HG02870 (cell line): ENCODE data around the gene ALX3.
"Not testable (repeated sequence)": the region's sequence is repeated elsewhere in the genome, so short reads cannot be mapped to it uniquely, and the experiment has no call there.

Experiments
- ATAC-seq: cut with Tn5 transposase; IDR thresholded peaks from one replicate; pipeline ENCODE4 v1.9.1; 2021; ENCODE audit warnings: mild to moderate bottlenecking, moderate library complexity; ENCODE audit not compliant: unreplicated experiment

The ALX3 gene

DNA sequence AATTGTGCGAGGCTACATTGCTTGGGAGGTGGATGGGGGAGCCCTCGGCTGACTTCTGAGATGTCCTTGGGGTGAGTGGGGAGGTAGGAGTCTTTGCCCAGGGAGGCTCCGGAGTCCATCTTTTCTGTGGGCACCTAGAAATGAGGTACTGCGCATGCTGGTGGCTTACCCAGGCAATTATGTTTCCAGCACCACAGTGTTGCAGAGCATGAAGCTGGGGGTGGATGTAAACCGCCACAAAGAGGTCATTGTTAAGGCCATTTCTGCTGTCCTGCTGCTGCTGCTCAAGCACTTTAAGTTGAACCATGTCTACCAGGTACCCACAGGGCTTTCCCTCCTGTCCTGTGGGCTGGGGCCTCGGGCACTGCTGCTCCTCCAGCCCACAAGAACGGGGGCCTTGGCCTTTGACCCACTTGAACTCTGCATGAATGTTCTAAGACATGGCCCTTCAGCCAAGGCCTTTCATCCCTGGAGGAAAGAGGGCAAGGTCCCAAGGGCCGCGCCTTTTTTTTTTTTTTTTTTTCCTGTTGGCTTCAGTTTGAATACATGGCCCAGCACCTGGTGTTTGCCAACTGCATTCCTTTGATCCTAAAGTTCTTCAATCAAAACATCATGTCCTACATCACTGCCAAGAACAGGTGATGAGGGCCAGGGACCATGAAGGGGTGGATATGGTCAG, 21.4 kb downstream of the ALX3 start:
- no peak for ATAC-seq

DNA sequence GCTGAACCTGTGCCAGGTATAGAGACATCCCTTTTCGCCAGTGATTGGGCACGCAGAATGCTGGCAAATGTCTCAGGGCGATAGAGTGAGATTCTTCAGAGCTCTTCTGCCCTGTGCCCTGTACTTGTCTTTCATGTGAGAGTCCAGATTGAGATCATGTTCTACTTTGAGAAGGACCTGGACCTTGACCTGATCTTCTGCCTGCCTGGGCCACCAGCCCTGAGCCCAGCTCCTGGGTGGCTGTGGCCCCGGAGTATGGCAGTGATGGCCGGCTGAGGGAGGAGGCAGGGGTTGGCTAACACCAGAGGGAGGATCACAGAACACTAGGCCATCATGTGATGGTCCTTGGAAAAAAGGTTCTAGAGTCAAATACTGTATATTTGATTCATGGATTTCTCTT, 22.2 kb downstream of the ALX3 start:
- ATAC-seq, result no peak

DNA sequence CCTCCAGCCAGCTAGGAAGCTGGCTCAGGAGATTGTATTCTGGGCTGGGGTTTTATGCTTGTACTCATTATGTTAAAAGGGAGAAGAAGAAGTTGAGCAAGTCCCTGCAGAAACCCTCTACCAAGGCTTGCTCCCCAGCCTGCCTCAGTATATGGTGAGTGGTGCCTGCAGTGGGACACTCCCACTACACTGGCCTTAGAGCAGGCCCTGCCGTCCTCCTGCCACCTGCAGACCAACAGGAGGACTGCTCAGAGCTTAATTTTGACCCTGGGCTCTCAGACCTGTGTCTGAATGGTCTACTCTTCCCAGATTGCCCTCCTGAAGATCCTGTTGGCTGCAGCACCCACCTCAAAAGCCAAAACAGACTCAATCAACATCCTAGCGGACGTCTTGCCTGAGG, 23.0 kb downstream of the ALX3 start:
- ATAC-seq, result no peak

DNA sequence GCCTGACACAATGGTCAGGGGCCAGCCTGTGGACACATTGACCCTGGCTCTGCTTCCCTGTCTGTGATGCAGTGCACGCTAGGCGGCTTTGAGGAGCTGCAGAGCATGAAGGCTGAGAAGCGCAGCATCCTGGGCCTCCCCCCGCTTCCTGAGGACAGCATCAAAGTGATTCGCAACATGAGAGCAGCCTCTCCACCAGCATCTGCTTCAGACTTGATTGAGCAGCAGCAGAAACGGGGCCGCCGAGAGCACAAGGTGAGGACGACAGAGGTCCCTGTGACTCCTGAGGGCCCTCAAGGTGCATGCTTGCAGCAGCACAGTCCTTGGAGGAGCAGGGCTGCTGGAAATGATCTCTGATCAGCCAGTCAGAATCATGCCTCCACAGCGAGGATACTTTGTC, 27.5 kb downstream of the ALX3 start:
- ATAC-seq, result no peak

DNA sequence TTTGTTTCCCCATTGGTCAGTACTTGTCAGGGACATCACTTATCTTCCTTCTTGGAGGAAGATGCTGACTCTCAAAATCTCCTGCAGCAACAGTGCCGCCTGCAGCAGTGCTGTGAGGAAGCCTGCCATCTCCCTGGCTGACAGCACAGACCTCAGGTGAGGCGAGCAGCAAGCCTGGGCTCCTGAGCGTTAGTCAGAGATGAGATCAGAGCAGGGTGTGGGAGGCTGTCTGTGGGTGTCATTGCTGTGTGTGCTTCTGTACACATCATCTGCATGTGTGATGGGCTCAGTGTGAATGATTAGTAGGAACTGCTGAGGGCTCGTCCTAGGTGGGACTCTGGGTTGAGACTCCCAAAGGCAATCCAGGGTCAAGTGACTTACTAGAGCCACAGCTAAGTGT, 29.9 kb downstream of the ALX3 start:
- ATAC-seq, result no peak

DNA sequence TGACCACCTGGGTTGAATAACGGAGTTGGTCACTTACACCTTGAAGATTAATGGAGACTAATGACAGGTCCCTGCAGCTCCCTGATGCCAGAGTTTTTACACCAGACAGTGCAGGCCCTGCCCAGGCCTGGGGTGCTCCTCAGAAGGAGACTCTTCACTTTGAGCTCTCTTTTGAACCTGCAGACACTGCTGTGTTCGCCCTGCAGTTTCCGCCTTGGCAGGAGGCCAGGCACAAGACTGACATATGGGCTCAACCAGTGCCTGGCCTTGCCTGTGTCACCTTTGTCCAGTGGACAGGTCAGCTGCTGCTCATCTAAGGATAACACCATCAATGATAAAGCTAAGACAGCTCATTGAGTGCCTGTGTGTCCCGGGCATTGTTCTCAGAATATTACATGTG, 30.8 kb downstream of the ALX3 start:
- ATAC-seq, result no peak

DNA sequence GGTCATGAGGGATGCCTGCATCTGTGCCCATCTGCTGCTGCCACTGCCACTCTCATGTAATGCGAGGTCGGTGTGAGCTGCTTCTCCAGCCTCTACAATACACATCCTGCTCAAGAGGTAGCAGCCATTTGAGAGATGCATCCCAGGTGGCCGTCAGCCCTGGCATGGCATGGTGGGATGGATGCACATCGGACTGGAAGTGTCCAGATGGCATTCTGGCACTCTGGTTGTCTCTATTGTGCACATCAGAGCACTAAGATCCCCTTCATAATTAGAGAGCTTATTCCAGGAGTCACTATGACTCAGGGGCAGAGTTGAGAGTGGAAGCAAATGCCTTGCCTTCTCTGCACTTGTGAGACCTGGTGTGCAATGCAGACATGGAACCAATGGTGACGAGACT, 32.2 kb downstream of the ALX3 start:
- no peak for ATAC-seq

DNA sequence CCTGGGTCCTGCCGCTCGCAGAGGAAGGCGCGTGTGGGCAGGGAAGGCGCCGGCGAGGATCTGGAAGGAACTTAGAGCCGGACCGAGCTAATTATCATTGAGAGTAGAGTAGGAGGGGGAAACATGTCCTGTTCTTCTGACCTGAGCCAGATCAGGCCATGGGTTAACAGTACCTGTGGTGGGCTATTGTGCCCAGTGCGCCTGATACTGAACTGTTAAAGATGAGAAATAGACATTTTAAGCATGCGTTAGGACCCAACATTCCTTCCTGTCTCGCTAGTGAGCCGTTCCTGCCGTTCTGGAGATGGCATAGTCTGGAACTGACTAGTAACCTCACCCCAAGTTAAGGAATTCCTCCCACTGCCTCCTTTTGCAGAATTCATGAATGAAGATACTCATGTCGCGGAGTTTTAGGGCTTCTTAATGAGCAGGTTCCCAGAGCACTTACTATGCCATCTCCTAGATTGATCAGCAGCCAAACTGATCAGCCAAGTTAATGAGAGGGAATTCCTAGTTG, 35.2 kb downstream of the ALX3 start:
- no peak for ATAC-seq

DNA sequence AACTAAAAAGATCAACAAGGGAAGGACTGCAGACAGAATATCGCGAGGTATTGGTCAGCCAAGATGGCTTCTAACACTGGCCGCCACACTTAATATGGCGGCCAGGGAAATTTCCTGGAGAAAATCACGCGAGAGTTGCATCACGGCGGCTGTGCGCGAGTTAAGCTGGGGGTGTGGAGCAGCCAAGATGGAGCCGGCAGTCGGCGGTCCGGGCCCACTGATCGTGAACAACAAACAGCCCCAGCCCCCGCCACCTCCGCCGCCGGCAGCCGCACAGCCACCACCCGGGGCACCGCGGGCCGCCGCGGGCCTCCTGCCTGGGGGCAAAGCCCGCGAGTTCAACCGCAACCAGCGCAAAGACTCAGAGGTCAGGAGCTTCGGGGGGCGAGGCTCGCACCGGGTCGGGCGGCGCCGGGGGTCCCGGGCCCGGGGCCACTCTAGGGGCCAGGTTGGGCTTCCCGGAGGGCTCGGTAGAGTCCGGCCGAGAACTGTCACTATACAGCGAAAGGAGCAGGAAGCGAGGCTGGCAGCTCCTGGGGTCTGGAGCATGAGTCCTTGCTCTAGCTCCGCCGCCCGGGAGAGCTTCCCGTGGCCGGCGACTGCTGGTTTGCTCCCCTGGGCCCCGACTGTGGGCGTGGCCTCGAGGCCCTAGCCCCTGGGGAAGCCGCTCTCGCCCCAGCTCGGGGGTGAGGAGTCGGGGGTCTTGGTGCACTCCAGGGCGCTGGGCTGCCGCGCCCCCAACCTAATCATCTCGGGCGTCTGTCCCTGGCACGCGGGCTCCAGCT, 35.8 kb downstream of the ALX3 start, which contains the start of gene STRIP1:
TSS of gene STRIP1 (plus strand) at position 174 of the 785 bp plus-strand sequence. CDS start at position 188, 14 bp downstream.
- peak; percentile 79 for ATAC-seq

DNA sequence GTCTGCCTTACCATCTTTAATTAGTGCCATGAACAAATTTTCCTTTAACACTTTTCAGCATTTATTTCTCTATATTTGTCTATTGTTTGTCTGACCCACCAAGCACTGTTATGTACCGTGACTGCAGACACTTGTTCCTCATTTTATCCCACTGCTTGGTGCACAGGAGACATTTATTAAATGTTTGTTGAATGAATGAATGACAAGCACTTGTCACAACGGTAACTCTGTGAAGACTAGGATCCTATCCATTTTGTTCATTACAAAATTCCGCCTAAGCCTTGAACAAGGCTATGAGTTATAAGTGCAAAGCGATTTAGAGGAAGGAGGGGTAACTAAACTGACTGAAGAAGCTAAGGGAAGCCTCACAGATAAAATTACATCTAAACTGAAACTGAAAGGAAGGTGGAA, 36.4 kb downstream of the ALX3 start:
- ATAC-seq, result no peak

DNA sequence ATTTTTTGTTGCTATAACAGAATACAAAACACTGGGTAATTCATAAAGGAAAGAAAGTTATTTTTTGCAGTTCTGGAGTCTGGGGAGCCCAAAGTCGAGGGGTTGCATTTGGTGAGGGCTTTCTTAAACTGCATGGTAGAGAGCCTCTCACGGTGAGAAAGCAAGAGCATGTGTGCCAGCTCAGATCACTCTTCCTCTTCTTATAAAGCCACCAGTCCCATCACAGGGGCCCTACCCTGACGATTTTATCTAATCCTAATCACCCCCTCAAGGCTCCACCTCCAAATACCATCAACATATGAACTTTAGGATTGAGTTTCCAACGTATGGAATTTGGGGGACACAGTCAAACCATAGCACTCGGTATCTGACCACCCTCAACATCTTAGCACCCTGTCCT, 37.1 kb downstream of the ALX3 start:
- ATAC-seq, result no peak

DNA sequence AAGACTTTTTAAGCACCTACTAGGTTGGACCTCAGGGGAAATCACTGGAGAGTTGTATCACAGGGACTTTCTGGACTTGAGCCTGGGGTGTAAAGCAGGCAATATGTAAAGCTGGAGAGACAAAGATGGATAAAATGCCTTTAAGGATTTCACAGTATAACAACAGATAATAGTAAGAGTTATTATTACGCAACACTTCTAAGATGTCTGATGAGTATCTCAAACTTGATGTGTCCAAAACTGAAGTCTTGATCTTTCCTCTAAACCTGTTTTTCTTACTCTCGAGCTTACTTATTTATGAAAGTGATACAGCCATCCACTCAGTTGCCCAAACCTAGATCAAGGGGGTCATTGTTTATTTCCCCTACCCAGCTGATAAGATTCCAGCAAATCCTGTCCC, 38.1 kb downstream of the ALX3 start:
- no peak for ATAC-seq

DNA sequence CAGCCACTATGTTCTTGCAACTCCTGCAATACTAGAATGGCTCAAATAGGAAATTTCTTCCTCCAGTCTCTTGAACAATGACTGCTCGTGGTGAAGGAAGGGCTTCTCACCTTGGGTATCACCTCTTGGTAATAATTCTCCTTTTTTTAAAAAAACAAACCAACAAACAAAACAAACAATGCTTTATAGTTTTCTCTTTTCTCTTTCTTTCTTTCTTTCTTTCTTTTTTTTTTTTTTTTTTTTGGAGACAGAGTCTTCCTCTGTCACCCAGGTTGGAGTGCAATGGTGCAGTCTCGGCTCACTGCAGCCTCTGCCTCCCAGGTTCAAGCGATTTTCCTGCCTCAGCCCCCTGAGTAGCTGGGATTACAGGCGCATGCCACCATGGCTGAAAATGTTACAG, 39.8 kb downstream of the ALX3 start:
- ATAC-seq, result not testable (repeated sequence)

DNA sequence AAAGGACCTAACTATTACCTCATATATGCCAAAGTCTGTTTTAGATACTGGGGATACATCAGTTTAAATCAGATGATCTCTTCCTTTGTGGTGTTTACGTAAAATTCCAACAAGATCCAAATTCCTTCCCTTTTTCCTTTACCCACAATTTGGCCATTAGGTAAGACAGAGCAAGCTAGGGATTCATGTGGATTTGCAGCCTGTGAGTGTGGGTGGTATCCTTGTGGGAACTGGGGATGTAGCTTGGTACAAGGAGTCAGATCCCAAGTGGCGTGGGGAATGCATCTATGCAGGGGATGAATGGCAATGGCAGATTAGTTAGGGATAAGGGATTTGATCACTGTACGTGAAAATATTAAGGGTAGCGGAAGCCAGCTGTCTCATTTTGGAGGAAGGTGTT, 45.9 kb downstream of the ALX3 start:
- ATAC-seq, result no peak

DNA sequence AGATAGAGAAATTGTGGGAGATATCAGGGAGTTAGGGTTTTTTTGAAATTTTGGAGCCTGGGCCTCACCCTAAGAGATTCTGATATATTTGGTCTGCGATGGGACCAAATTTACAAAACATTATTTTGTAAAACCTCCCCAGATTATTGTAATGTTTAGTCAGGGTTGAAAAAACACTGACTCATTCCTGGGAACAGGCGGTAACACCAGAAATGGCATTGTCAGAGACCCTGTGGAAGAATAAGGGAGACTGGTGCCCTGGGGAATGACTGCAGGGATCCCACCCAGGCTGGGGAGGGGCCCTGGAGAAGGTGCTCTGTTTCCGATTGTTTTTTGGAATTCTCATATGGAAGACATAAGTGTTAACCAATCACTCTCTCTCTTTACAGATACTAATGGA, 49.2 kb downstream of the ALX3 start:
- ATAC-seq, result no peak

DNA sequence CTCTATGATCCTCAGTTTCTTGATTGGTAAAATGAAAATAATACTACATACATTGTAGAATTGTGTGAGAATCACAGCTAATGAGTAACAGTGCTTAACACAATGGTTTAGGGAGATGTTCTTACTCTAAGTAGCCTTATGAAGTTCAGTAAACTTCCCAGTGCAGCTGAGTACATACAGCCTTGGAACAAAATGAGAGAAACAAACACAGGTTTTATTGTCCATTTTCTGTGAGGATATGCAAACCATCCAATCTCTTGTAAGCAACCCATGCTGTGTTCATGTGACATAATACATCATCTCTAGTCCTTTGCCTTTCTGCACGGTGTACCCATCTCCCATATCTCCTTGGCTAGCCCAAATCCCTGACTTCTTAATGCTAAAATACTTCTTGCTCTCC, 50.7 kb downstream of the ALX3 start:
- ATAC-seq, result no peak

DNA sequence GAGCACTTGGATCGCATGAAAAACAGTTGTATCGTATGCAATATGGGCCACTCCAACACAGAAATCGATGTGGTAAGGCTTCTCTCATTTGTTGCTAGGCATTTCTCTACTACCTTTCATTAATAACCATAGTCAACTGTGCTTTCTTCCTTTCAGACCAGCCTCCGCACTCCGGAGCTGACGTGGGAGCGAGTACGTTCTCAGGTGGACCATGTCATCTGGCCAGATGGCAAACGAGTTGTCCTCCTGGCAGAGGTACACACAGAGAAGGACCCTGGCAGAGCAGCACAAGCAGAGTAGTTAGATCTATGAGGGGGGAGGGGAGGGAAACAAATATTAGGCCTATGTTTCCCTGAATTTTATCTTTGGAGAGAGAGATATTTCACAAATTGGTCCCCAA, 52.1 kb downstream of the ALX3 start:
- ATAC-seq, result no peak

DNA sequence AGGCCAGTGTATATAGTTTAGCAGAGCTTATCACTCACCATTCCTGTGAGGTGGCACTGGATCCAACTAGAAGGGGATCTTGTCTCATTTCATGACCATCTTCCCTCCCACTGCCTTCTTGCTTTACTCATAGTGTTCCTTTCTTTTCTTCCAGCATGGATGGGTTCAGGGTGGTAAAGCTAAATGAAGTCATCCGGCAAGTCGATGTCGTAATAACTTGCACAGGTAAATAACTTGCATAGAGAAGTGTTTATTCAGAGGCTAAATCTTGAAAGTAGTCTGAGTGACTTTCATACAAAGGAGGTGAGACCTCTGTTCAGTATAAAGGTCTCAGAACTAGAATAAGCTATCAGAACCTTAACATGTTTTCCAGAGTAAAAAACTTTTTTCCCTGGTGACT, 52.7 kb downstream of the ALX3 start:
- ATAC-seq, result no peak

DNA sequence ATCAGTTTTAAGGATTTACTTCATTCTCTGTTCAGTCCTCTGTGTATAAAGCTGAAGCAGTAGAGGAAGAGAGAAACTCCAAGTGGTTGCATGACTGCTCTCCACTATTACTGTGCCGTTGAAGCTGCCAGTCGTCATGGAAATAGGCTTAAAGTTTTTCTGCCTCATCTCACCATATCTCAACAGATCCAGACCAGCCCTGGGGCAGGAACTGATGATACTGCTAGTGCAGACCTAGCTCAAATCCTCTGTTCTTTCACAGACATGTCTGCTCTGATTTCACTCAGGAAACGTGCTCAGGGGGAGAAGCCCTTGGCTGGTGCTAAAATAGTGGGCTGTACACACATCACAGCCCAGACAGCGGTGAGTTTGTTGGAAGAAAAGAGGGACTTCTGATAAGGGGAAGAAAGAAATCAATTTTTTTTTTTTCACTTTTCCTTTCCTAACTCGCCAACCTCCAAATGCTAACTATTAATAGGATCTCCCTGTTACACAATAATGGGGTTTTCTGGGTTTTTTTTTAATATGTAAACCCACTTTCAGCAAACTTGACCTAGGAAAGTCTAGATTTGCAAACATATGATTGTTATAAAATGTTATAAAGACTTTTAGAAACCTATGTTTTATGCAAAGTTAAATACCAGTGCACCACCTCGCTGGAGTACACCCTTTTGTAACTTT, 58.2 kb downstream of the ALX3 start:
- peak; percentile 50 for ATAC-seq

DNA sequence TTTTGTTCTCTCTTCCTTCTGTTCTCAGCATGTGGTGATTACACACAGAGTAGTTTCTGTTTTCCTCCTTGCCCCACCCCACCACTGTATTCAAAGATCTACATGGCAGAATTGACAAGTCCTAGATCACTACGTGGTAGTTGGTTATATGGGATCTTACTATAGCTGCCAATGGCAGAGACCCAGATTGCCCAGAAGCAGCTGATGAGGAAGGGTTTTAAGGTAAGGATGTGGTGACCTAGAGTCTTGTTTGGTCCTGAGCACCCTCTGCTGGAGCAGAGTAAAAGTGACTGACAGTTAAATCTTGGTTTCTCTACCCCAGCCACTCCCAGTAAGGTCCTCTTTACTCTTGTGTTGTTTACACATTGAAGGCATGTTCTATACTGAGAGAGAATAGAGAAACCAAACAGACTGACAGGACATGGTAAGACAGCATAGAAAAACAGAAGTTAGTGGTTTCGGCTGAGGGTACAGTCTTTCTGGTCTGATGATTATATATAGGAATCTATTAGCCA, 58.9 kb downstream of the ALX3 start:
- peak; percentile 94 for ATAC-seq
